ENCODE measurements around the gene CATSPERE. TPM values are rescaled to one million over a fixed set of nuclear protein-coding genes. Genes with fewer than 3 reads are reported as not detected.
A peak's percentile ranks its signal among the peaks of the same experiment; 100 is the strongest.

CATSPERE gene
- total RNA-seq, 2 donors from 2014 or later, result 0.26 to 2.3 TPM

DNA sequence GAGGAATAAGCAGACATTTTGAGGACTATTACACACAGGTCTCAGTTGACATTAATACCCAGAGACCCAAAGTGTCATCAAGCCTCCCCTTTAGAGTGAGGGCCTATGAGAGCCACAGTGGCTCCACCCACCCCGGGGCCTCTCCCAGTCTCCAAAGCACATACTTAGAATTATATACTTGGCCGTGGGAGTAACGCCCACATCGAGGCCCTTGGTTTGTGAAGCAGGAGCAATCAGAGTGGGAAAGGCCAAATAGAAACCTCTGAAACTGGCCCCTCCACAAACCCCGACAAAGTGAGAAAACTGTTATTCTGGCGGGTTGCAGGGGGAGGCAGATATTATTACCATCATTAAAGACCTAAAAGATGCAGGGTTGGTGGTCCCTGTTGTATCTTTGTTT, 184.8 kb downstream of the CATSPERE start:
- Histone ChIP-seq H3K27ac (no peak overlapping the region), H3K27me3 (no peaks in the 10 kb centered on the region), H3K36me3 (replicated peaks in 1 of 2; ENCODE audit: insufficient read depth in 1 of 2, low read depth in 2 of 2) (no peaks in the 10 kb centered on the region), H3K9me3 (no peaks in the 10 kb centered on the region), H3K4me3 (no peak overlapping the region), H3K4me1 (no peaks in the 10 kb centered on the region)
- intact Hi-C loops (cut with DNase I), result no loop called here
- no peak for TF ChIP-seq POLR2A (IDR thresholded peaks at IDR 0.05)
- TF ChIP-seq, protein P1, sequence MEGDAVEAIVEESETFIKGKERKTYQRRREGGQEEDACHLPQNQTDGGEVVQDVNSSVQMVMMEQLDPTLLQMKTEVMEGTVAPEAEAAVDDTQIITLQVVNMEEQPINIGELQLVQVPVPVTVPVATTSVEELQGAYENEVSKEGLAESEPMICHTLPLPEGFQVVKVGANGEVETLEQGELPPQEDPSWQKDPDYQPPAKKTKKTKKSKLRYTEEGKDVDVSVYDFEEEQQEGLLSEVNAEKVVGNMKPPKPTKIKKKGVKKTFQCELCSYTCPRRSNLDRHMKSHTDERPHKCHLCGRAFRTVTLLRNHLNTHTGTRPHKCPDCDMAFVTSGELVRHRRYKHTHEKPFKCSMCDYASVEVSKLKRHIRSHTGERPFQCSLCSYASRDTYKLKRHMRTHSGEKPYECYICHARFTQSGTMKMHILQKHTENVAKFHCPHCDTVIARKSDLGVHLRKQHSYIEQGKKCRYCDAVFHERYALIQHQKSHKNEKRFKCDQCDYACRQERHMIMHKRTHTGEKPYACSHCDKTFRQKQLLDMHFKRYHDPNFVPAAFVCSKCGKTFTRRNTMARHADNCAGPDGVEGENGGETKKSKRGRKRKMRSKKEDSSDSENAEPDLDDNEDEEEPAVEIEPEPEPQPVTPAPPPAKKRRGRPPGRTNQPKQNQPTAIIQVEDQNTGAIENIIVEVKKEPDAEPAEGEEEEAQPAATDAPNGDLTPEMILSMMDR (IDR thresholded peaks at IDR 0.05), result no peak
- 68 to 72% methylated on average over 6 of the region's 6 CpGs for WGBS, 2 donors
- ATAC-seq, result no peak
- DNase-seq, result no peak

DNA sequence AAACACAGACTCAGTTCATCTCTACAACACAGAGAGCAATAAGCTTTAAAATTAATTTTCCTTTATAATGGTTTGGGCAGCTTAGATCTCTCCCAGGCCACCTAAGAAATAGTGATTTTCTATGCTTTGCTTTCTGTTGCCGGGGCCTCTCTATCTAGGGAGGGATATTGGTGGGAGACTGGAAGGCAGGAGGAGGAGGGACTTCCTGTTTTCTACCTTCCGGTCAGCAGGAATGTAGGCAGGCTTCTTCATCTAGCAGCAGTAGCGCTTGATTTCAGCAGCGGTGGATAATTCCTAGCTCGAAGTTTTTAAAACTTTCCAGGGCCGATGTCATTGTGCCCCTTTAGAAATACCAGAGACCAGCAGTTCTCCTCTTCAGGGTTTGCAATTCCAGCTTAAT, 186.7 kb downstream of the CATSPERE start:
- intact Hi-C loops (cut with DNase I), result no loop called here
- H3K9me3 ChIP-seq, result no peaks in the 10 kb centered on the region
- 68% methylated on average over 6 of the region's 6 CpGs for WGBS, 2 donors
- peaks cover 6% of the 10 kb centered on the region for H3K4me1 ChIP-seq
- H3K36me3 ChIP-seq (replicated peaks in 1 of 2; ENCODE audit: insufficient read depth in 1 of 2, low read depth in 2 of 2), result no peaks in the 10 kb centered on the region
- TF ChIP-seq, protein P1 (IDR thresholded peaks at IDR 0.05), result no peak
- no peak for TF ChIP-seq POLR2A (IDR thresholded peaks at IDR 0.05)
- H3K4me3 ChIP-seq, result no peak overlapping the region
- ATAC-seq, result no peak
- no peaks in the 10 kb centered on the region for H3K27me3 ChIP-seq
- no peak overlapping the region for H3K27ac ChIP-seq
- DNase-seq, result no peak

DNA sequence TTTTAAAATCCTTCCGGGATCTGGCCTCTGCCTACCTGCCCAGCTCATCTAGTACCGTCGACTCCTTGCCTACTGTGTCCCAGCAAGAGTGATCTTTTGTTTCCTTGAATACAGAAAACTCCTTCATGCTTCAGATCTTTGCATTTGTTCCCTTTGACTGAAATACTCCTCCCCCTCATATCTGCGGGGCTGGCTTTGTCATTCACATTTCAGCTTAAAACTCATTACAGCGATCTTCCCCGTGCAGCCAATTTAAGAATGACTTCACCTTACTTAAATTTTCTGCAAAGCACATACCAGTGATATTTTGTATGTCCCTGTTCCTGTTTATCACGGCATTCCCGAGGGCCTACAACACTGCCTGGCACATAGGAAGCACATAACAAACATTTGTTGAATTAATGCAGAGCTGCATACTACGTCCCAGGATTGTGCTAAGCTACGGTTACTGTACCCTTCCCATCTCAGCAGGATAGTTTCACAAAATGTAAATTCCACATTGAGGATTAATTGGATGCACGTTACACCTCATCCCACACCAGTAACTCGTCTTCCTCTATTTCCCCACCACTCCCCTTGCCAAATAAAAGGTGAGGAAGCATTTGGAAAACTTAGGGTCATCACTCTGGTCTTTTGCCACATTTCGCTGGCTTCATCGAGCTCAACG, 191.0 kb downstream of the CATSPERE start:
- Histone ChIP-seq H3K4me1 (peaks cover 38% of the 10 kb centered on the region), H3K9me3 (no peaks in the 10 kb centered on the region), H3K27ac (peak overlapping the region in 2 of 4 donors; percentile 92 to 94), H3K36me3 (replicated peaks in 1 of 2; ENCODE audit: insufficient read depth in 1 of 2, low read depth in 2 of 2) (no peaks in the 10 kb centered on the region), H3K27me3 (no peaks in the 10 kb centered on the region), H3K4me3 (peak overlapping the region in 1 of 2 donors; percentile 4)
- ATAC-seq (no peak), DNase-seq (no peak)
- TF ChIP-seq POLR2A (IDR thresholded peaks at IDR 0.05), result no peak
- TF ChIP-seq, protein P1 (IDR thresholded peaks at IDR 0.05), result no peak
- intact Hi-C loops (cut with DNase I), result no loop called here
- WGBS, 2 donors, result 37 to 39% methylated on average over 15 of the region's 15 CpGs

DNA sequence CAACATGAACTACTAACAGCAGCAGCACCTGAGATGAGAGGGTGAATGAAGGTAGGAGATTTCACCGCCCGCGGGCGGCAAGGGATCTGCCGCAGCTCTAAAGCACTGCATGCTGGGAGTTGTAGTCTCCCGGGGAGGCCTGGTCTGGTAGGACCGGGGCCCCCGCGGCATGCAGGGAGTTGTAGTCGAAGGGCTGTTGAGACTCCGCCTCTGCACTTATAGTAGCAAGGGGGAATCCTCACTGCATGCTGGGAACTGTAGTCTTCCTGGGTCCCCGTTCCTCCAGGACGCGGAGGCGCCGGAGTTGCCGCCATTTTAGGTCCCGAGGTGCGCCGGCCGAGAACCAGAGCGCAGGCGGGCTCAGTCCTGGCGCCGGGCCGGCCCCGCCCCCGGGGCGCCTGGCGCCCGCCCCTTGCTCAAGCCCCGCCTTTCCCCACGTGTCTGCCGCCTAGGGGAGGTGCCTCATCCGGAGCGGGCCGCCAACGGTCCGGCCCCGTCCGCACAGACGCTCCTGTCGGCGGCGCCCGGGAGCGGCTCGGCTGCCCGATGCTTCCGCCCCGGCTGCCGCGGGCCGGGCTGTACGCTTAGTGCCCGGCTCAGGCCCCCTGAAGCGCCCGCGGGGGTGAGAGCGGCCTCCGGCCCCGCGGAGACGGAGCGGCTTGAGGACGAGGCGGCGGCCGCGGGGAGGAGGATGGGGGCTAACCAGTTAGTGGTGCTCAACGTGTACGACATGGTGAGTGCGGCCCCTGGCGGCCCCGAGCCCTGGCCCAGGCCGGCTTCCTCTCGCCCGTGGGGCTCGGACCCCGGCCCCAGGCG, 191.8 kb downstream of the CATSPERE start, which contains the start of gene DESI2:
TSS of gene DESI2 (plus strand) at position 504 of the 816 bp plus-strand sequence. CDS start at position 692, 188 bp downstream.
- Histone ChIP-seq H3K27ac (peak within 1 kb of the TSS; percentile 81 to 94 (median 88)), H3K4me3 (peak within 1 kb of the TSS; percentile 71 to 74), H3K9me3 (no peaks in the 10 kb centered on the region), H3K4me1 (peaks cover 39% of the 10 kb centered on the region), H3K27me3 (no peaks in the 10 kb centered on the region), H3K36me3 (replicated peaks in 1 of 2; ENCODE audit: insufficient read depth in 1 of 2, low read depth in 2 of 2) (no peaks in the 10 kb centered on the region)
- TF ChIP-seq, protein P1 (IDR thresholded peaks at IDR 0.05), result peak; percentile 31 to 59 (median 41)
- TF ChIP-seq POLR2A (IDR thresholded peaks at IDR 0.05), result peak; percentile 82 to 95 (median 88)
- 0% methylated on average over 6 to 70 of the region's 81 CpGs for WGBS, 2 donors
- DNase-seq (peak; percentile 98 to 100 (median 99)), ATAC-seq (peak; percentile 96)
- intact Hi-C loops (cut with DNase I), result no loop called here
